ENCODE data around the gene WDR62. TPM values are rescaled to one million over a fixed set of nuclear protein-coding genes. Genes with fewer than 3 reads are reported as not detected.
A peak's percentile ranks its signal among the peaks of the same experiment; 100 is the strongest.
"Not testable (repeated sequence)": the region's sequence is repeated elsewhere in the genome, so short reads cannot be mapped to it uniquely, and the experiment has no call there.

The WDR62 gene
- total RNA-seq, 1 donor from 2014 or later, result 28.7 TPM

GRCh38 chr19:36128392-36128736 lies 73.7 kb downstream of the WDR62 start:
- DNase-seq (no peak), ATAC-seq (peak; percentile 33)
- intact Hi-C loops (cut with micrococcal nuclease), result loop anchor here (5.0 kb wide), 1 partner anchor 44 kb away; no protein-coding TSS in a partner anchor

DNA sequence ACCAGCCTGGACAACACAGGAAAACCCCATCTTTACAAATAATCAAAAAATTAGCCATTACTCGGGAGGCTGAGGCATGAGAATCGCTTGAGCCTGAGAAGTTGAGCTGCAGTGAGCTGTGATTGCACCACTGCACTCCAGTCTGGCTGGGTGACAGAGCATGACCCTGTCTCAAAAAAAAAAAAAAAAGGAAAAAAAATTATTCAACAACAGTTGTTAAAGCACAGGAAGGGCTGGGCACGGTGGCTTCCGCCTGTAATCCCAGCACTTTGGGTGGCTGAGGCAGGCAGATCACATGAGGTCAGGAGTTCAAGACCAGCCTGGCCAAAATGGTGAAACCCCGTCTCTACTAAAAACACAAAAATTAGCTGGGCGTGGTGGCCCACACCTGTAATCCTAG lies 76.5 kb downstream of the WDR62 start:
- DNase-seq, result peak; percentile 61
- intact Hi-C loops (cut with micrococcal nuclease), result not testable (repeated sequence)

DNA sequence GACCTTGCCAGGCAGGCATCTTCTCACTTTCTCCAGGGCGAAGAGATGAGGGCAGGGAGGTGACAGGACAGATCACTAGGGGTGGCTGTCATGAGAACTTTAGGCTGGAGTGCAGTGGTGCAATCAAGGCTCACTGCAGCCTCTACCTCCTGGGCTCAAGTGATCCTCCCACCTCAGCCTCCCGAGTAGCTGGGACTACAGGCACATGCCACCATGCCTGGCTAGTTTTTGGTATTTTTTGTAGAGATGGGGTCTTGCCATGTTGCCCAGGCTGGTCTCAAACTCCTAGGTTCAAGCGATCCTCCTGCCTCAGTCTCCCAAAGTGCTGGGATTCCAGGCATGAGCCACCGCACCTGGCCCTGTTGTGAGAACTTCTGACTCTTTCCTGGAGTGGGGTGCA lies 80.2 kb downstream of the WDR62 start:
- intact Hi-C loops (cut with micrococcal nuclease); DNase-seq; ATAC-seq: not testable (repeated sequence)

More for the DNA sequence above, 76.5 kb downstream of the WDR62 start:
- not testable (repeated sequence) for ATAC-seq

DNA sequence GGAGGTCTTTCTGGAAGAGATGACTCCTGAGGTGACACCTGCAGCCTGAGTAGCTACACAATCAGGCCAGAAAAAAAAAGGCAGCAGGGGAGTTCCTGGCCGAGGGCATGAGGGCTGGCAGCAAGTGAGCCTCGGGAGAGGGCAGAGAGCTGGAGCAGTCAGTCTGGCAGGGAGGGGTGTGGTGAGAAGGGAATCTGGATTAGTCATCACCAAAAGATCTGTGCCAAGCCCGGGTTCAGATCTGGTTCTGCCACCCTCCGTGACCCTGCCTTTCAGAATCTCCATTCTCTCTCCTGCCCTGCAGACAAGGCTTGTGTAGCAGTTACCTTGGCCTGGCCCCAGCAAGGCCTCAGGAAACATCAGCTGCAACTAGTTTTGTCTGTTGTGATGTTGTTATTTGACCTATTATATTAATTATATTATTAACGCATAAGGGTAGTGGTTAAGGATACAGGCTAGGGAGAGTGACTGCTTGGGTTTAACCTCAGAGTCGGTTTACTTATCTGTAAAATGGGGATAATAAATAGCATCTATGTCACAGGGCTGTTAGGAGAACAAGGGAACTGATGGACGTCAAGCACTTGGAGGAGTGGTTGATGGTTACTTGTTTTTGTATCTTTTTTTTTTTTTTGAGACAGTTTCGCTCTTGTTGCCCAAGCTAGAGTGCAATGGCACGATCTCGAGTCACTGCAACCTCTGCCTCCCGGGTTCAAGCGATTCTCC lies 82.4 kb downstream of the WDR62 start:
- peak; percentile 24 for ATAC-seq
- DNase-seq, result peak; percentile 58
- intact Hi-C loops (cut with micrococcal nuclease), result no loop called here

- intact Hi-C loops (cut with micrococcal nuclease), result no loop called here
- ATAC-seq (no peak), DNase-seq (no peak)
These were observed 84.4 kb downstream of the WDR62 start for GRCh38 chr19:36139120-36139472.

DNA sequence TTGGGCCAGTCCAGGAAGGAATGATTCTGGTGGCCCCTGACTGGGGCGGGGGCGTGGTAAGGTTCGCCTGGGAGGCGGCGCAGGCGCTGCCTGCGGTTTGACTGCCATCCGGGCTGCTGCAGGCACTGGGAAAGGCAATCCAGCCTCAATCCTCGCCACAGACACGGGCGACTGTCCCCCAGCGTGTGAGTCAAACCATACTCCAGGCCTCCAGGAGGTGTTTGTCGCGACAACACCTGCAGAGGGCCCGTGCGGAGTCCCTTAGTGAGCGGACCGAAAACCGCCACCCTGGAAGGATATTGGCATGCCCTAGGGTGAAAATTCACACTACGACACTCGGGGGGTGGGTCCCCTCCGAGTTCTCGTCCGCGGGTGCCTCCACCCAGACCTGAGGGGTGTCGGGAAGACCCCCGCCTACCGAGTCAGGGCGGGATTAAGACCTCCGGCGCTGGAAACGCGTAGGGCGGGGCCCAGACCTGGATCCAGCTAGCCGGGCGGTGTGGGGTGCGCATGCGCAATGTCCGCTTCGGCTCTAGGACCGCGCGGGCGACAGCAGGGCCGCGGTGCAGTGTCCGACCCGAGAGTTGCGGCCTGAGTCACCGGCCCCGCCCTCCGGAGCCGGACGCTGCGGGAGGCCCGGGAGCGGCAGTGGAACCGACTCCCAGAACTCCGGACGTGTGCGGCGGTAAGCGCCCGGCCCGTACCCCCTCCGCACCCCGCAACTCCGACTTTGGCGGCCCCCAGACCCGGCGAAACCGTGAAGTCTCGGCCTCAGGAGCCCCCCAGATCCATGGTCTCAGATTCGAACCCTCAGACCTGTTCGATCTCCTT lies 85.0 kb downstream of the WDR62 start, which contains the start of gene CAPNS1:
CAPNS1 (plus strand) TSS at position 594 of the 831 bp plus-strand sequence. CDS start 946 bp downstream, outside the sequence.
- ATAC-seq (peak; percentile 91), DNase-seq (peak; percentile 99)
- intact Hi-C loops (cut with micrococcal nuclease), result no loop called here

GRCh38 chr19:36140304-36141038 lies 85.8 kb downstream of the WDR62 start:
- intact Hi-C loops (cut with micrococcal nuclease), result no loop called here
- peak; percentile 53 for DNase-seq
- ATAC-seq, result peak; percentile 26

- intact Hi-C loops (cut with micrococcal nuclease), result no loop called here
- peak; percentile 78 for ATAC-seq
- peak; percentile 92 for DNase-seq
These were observed 86.6 kb downstream of the WDR62 start for GRCh38 chr19:36141039-36141927.

DNA sequence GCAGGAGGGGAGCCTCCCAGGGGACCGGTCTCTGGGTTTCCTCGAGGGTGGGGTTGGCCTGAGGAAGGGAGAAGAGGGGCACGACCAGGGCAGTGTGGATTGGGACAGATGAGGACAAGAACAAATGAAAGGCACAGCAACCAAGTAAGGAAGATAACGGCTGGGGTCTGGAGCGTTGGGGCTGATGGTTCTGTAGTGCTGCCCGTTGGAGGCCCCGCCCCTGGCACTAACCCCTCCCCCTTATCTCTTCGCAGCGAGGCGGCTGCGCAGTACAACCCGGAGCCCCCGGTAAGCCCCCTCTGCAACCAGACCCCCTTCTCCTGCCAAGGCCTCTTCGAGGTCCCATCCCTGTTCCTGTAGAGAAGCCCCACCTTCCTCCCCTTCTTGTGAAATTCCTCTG lies 87.3 kb downstream of the WDR62 start:
- intact Hi-C loops (cut with micrococcal nuclease), result no loop called here
- no peak for ATAC-seq
- DNase-seq, result no peak

GRCh38 chr19:36142496-36142895 lies 87.8 kb downstream of the WDR62 start:
- ATAC-seq, result no peak
- intact Hi-C loops (cut with micrococcal nuclease), result no loop called here
- no peak for DNase-seq

DNA sequence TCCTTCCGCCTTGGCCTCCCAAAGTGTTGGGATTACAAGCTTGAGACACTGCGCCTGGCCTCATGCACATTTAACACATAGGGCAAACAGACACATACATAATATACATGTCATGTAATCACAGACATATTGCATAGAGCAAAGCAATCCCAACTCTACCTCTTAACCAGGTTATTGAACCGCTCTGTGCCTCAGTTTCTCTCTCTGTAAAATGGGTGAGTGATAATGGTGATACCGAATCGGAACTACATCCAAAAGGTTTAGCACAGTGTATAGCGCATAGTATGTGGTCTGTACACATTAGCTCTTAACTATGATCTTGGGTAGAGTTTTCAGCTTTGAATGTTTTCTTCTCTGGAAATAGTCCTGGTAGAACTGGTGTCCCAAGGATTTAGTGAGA lies 89.9 kb downstream of the WDR62 start:
- intact Hi-C loops (cut with micrococcal nuclease), result no loop called here
- DNase-seq (no peak), ATAC-seq (no peak)

DNA sequence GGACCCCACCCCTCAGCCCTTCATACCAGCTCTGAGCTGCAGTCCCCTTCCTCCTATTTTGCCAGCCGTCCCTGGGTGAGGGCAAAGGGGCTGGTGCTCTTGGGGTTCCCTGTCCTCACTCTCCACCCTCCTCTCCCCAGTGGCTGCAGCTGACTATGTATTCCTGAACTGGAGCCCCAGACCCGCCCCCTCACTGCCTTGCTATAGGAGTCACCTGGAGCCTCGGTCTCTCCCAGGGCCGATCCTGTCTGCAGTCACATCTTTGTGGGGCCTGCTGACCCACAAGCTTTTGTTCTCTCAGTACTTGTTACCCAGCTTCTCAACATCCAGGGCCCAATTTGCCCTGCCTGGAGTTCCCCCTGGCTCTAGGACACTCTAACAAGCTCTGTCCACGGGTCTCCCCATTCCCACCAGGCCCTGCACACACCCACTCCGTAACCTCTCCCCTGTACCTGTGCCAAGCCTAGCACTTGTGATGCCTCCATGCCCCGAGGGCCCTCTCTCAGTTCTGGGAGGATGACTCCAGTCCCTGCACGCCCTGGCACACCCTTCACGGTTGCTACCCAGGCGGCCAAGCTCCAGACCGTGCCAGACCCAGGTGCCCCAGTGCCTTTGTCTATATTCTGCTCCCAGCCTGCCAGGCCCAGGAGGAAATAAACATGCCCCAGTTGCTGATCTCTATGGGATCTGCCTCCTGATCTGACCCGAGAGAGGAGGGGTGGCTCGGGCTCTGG lies 95.1 kb downstream of the WDR62 start:
- peak; percentile 9 for ATAC-seq
- intact Hi-C loops (cut with micrococcal nuclease), result no loop called here
- DNase-seq, result peak; percentile 53

DNA sequence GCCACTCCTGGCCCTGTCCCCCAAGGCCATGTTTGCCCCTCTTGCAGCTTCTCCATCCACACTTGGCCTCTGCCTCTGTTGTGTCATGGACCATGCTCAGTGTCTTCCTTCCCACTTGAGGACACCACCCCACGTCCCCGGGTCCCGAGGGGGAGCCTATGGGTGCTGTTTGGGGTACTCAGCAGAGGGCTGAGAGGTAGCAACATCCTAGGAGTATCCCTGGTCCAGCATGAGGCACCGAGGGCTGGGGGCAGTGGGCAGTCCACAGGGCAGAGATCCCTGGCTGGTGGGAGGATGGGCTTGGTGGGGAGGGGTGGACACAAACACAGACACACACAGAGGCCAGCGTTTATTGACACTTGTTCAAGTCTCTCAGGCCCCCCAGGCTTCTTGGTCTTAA lies 95.9 kb downstream of the WDR62 start:
- intact Hi-C loops (cut with micrococcal nuclease), result no loop called here
- DNase-seq, result no peak
- peak; percentile 0 for ATAC-seq

DNA sequence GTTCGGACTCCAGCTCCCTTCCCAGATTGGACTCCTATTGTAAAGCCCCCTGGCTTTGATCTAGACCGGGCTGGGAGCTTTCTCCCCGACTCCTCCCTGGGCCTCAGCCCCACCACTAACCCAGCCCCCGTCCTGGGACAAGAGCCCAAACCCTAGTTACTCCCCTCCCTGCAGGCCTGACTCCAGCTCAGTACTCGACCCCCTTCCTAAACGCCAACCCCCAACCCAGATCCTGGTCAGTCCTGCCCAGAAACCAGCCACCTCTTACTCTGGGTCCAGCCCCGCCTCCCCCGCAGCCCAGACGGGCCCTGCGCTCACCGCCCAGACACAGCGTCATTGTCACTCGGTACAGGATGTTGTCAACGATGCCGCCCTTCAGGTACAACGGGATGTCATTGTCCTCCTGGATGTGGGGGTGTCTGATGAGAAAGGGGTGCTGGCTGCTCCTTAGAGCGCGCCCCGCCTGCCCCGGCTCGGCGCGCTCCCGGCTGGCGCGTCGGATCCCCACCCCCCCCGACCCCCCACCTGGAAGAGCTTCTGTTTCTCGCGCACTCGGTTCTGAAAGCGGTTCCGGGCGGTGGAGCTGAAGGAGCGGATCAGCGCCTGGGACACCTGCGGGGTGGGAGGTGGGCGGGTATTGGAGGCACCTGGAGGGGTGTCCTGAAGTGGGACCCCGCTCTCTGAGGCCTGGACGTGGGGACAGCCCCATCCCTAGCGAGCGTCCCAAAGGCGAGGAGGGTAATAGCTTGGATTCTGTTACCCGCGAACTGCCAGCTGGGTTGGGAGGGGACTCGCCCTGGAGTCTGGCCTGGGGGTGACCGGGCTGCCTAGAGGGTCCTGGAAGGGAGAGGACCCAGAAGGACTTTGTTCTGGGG lies 96.7 kb downstream of the WDR62 start:
- intact Hi-C loops (cut with micrococcal nuclease), result no loop called here
- ATAC-seq, result peak; percentile 67
- peak; percentile 78 for DNase-seq

GRCh38 chr19:36152019-36152351 lies 97.3 kb downstream of the WDR62 start:
- DNase-seq (no peak), ATAC-seq (no peak)
- intact Hi-C loops (cut with micrococcal nuclease), result no loop called here

- peak; percentile 91 for ATAC-seq
- intact Hi-C loops (cut with micrococcal nuclease), result no loop called here
These were observed 97.8 kb downstream of the WDR62 start, which contains the start of gene COX7A1 for GRCh38 chr19:36152352-36153091. TSS of gene COX7A1 (minus strand) at chr19:36152447. CDS start at chr19:36152407, 40 bp downstream.

DNA sequence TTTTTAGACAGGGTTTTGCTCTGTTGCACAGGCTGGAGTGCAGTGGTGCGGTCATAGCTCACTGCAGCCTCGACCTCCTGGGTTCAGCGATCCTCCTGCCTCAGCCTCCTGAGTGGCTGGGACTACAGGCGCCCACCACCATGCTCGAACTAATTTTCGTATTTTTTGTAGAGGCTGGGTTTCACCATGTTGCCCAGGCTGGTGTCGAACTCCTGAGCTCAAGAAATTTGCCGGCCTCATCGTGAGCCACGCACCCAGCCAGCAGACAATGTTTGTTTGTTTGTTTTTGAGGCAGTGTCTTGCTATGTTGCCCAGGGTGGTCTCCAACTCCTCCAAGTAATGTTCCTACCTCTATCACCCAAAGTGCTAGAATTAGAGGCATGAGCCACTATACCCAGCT lies 98.4 kb downstream of the WDR62 start:
- intact Hi-C loops (cut with micrococcal nuclease), result no loop called here
- ATAC-seq, result no peak
- no peak for DNase-seq

More at GRCh38 chr19:36152352-36153091, 97.8 kb downstream of the WDR62 start, which contains the start of gene COX7A1:
- DNase-seq, result peak; percentile 92

Measured in left ventricle myocardium superior (tissue), 1 donor.